GM23338 (cell line): ENCODE data around the gene LUC7L. TPM values are rescaled to one million over a fixed set of nuclear protein-coding genes. Genes with fewer than 3 reads are reported as not detected.

Source experiments
- ATAC-seq: fragments of 200-7000 bp; cut with Tn5 transposase; 3 replicates; pipeline ENCODE4 v1.9.1; 2020
- DNase-seq: peaks from one replicate; pipeline ENCODE4 v3.0.0-alpha.2; 2015; ENCODE audit warnings: low spot score
- H2AFZ ChIP-seq: fragments of 200-600 bp; sonication (generic); 2 replicates; pipeline ENCODE4 v1.8.0; 2016; ENCODE audit warnings: antibody characterized with exemption, mild to moderate bottlenecking, moderate library complexity
- H3F3A ChIP-seq: fragments of 200-600 bp; sonication (generic); replicated peaks from 2 replicates; pipeline ENCODE4 v1.8.0; 2017; ENCODE audit warnings: antibody characterized with exemption, mixed run types, low read depth
- H3K27ac ChIP-seq: fragments of 200-600 bp; sonication (generic); 2 replicates; pipeline ENCODE4 v1.6.1; 2016; ENCODE audit warnings: low read depth
- H3K27me3 ChIP-seq: fragments of 200-600 bp; sonication (generic); 2 replicates; pipeline ENCODE4 v1.8.0; 2016; ENCODE audit warnings: mild to moderate bottlenecking, mixed run types, moderate library complexity; ENCODE audit not compliant: insufficient read depth
- H3K36me3 ChIP-seq: fragments of 200-600 bp; sonication (generic); 2 replicates; pipeline ENCODE4 v1.8.0; 2016; ENCODE audit warnings: mild to moderate bottlenecking; ENCODE audit not compliant: insufficient read depth
- H3K4me1 ChIP-seq: fragments of 200-600 bp; sonication (generic); 2 replicates; pipeline ENCODE4 v1.8.0; 2016; ENCODE audit warnings: mild to moderate bottlenecking, moderate library complexity; ENCODE audit not compliant: insufficient read depth
- H3K4me2 ChIP-seq: fragments of 200-600 bp; sonication (generic); 2 replicates; pipeline ENCODE4 v1.7.1; 2017; ENCODE audit warnings: mixed run types
- H3K4me3 ChIP-seq: fragments of 200-600 bp; sonication (generic); 2 replicates; pipeline ENCODE4 v1.6.1; 2016; ENCODE audit warnings: mixed run types
- H3K79me2 ChIP-seq: fragments of 200-600 bp; sonication (generic); replicated peaks from 2 replicates; pipeline ENCODE4 v1.8.0; 2017; ENCODE audit warnings: mild to moderate bottlenecking; ENCODE audit not compliant: insufficient read depth
- H3K9me2 ChIP-seq: fragments of 200-600 bp; sonication (generic); 2 replicates; pipeline ENCODE4 v1.8.0; 2017; ENCODE audit not compliant: insufficient read depth
- H4K20me1 ChIP-seq: fragments of 200-600 bp; sonication (generic); replicated peaks from 2 replicates; pipeline ENCODE4 v1.8.0; 2017; ENCODE audit warnings: mild to moderate bottlenecking; ENCODE audit not compliant: insufficient read depth
- H3K27ac Mint-ChIP-seq: 2 replicates; pipeline ENCODE4 v1.8.0; 2020; ENCODE audit warnings: inconsistent platforms, mild to moderate bottlenecking, moderate library complexity, mixed read lengths
- H3K27me3 Mint-ChIP-seq: 3 replicates; pipeline ENCODE4 v1.8.0; 2022; ENCODE audit warnings: low read depth, mild to moderate bottlenecking, moderate library complexity, mixed read lengths, inconsistent platforms; ENCODE audit not compliant: insufficient read depth, poor library complexity
- H3K36me3 Mint-ChIP-seq: 3 replicates; pipeline ENCODE4 v1.8.0; 2021; ENCODE audit warnings: low read depth, mild to moderate bottlenecking, inconsistent platforms, moderate library complexity, mixed read lengths
- H3K4me1 Mint-ChIP-seq: 3 replicates; pipeline ENCODE4 v1.8.0; 2020; ENCODE audit warnings: mild to moderate bottlenecking, inconsistent platforms, mixed read lengths
- H3K4me3 Mint-ChIP-seq: 3 replicates; pipeline ENCODE4 v1.8.0; 2021; ENCODE audit warnings: moderate library complexity, mild to moderate bottlenecking, inconsistent platforms, mixed read lengths
- H3K9me3 Mint-ChIP-seq: 3 replicates; pipeline ENCODE4 v1.8.0; 2020; ENCODE audit warnings: moderate library complexity, mild to moderate bottlenecking, inconsistent platforms, mixed read lengths
- ETS1 ChIP-seq: IDR thresholded peaks from 2 replicates; pipeline ENCODE4 v1.6.1; 2016; ENCODE audit warnings: antibody characterized with exemption
- EZH2 ChIP-seq: fragments of 200-600 bp; sonication (generic); IDR thresholded peaks from one replicate; pipeline ENCODE4 v1.8.0; 2017; ENCODE audit warnings: antibody characterized with exemption, mild to moderate bottlenecking, low read depth; ENCODE audit not compliant: unreplicated experiment
- EZH2phosphoT487 ChIP-seq: fragments of 200-600 bp; sonication (generic); IDR thresholded peaks from one replicate; pipeline ENCODE4 v1.8.1; 2018; ENCODE audit warnings: antibody characterized with exemption; ENCODE audit not compliant: unreplicated experiment
- NANOG ChIP-seq: IDR thresholded peaks from 2 replicates; pipeline ENCODE4 v1.6.1; 2016; ENCODE audit warnings: antibody characterized with exemption, borderline replicate concordance
- POLR2AphosphoS5 ChIP-seq: IDR thresholded peaks from 2 replicates; pipeline ENCODE4 v1.6.1; 2016; ENCODE audit warnings: antibody characterized with exemption, low read depth
- REST ChIP-seq: IDR thresholded peaks from one replicate; pipeline ENCODE4 v1.6.1; 2018; ENCODE audit warnings: antibody characterized with exemption; ENCODE audit not compliant: unreplicated experiment
- STAT1 ChIP-seq: IDR thresholded peaks from one replicate; pipeline ENCODE4 v1.6.1; 2016; ENCODE audit warnings: antibody characterized with exemption; ENCODE audit not compliant: unreplicated experiment
- ZNF114 ChIP-seq: fragments of 250-450 bp; sonication (Bioruptor Pico); IDR thresholded peaks from 2 replicates; pipeline ENCODE4 v1.5.0; 2020; ENCODE audit warnings: mild to moderate bottlenecking, moderate library complexity
- ZNF331 ChIP-seq: fragments of 250-450 bp; sonication (Bioruptor Pico); IDR thresholded peaks from 2 replicates; pipeline ENCODE4 v1.5.0; 2020; ENCODE audit warnings: low read depth, mild to moderate bottlenecking, moderate library complexity
- ZNF462 ChIP-seq: fragments of 250-450 bp; sonication (Bioruptor Pico); IDR thresholded peaks from 2 replicates; pipeline ENCODE4 v1.5.0; 2020; ENCODE audit warnings: mild to moderate bottlenecking, moderate library complexity
- polyA plus RNA-seq: library from polyadenylated mRNA; unstranded; fragments of >200 nt; fragmentation: Nextera tagmentation; extraction: Ambion mirVana; gene quantifications from 2 replicates; pipeline ENCODE4 v1.2.1, GENCODE V29; 2016
- total RNA-seq: library from RNA; depleted of rRNA; stranded (reverse); fragments of >200 nt; shearing (Covaris generic); gene quantifications from 2 replicates; pipeline ENCODE4 v1.2.3, GENCODE V29; 2014
- TF ChIP-seq, protein P1 (sequence below), 2 experiments: fragments of 200-600 bp in 1 of 2; sonication (generic) in 1 of 2; conservative IDR thresholded peaks; 2 replicates each; pipeline versions ENCODE4 v1.5.1 to v1.6.1; 2016 to 2017; ENCODE audit warnings: antibody characterized with exemption in 2 of 2, low read depth in 2 of 2, mild to moderate bottlenecking in 2 of 2, moderate library complexity in 1 of 2

Gene LUC7L
- total and polyA plus RNA-seq, 2 experiments from 2014 or later, result 114 to 151 TPM

DNA sequence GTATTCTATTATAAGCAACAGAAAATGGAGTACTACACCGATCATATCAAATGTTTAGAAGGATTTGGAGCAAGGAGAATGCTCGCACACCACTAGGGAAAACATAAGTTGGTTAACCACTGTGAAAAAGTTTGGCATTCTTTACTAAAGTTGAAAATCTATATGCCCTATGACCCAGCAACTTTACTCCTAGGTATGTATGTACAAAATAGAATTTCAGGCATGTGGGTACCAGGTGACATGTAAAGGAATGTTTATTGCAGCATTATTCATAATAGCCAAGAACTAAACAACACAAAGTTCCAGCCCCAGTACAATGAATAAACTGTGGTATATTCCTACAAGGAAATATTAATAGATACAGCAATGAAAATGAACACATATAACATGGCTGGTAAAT lies 82.6 kb downstream of the LUC7L start:
- no peaks in the 10 kb centered on the region for H3K9me2 ChIP-seq
- Mint-ChIP-seq H3K9me3 (no peaks in the 10 kb centered on the region; the same call in 2 of the 3 replicates), H3K27me3 (peaks cover 11% of the 10 kb centered on the region), H3K36me3 (no peaks in the 10 kb centered on the region; the same call in 2 of the 3 replicates), H3K4me1 (no peaks in the 10 kb centered on the region), H3K27ac (no peak overlapping the region), H3K4me3 (no peak overlapping the region)
- no peak for TF ChIP-seq ZNF114 (CRISPR knock-in tag)
- no peak for TF ChIP-seq POLR2AphosphoS5
- no peak for TF ChIP-seq EZH2phosphoT487
- TF ChIP-seq ETS1, result no peak
- TF ChIP-seq, protein P1, sequence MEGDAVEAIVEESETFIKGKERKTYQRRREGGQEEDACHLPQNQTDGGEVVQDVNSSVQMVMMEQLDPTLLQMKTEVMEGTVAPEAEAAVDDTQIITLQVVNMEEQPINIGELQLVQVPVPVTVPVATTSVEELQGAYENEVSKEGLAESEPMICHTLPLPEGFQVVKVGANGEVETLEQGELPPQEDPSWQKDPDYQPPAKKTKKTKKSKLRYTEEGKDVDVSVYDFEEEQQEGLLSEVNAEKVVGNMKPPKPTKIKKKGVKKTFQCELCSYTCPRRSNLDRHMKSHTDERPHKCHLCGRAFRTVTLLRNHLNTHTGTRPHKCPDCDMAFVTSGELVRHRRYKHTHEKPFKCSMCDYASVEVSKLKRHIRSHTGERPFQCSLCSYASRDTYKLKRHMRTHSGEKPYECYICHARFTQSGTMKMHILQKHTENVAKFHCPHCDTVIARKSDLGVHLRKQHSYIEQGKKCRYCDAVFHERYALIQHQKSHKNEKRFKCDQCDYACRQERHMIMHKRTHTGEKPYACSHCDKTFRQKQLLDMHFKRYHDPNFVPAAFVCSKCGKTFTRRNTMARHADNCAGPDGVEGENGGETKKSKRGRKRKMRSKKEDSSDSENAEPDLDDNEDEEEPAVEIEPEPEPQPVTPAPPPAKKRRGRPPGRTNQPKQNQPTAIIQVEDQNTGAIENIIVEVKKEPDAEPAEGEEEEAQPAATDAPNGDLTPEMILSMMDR (conservative IDR thresholded peaks at IDR 0.05; ENCODE audit: low read depth in 2 of 2), result no peak
- no peak for TF ChIP-seq STAT1
- TF ChIP-seq ZNF331, result no peak
- TF ChIP-seq ZNF462 (CRISPR knock-in tag), result no peak
- no peak for TF ChIP-seq EZH2
- no peak for TF ChIP-seq NANOG
- no peak for TF ChIP-seq REST
- H3K27me3 ChIP-seq, result peaks cover 18% of the 10 kb centered on the region; the same call in 1 of the 2 replicates
- no peaks in the 10 kb centered on the region for H3K4me1 ChIP-seq
- H4K20me1 ChIP-seq, result no peaks in the 10 kb centered on the region
- H2AFZ ChIP-seq, result no peak overlapping the region
- H3K36me3 ChIP-seq, result no peaks in the 10 kb centered on the region
- no peak overlapping the region for H3K4me3 ChIP-seq
- no peaks in the 10 kb centered on the region for H3K79me2 ChIP-seq
- ATAC-seq (no peak), DNase-seq (no peak)
- no peak overlapping the region for H3K27ac ChIP-seq
- H3F3A ChIP-seq, result no peaks in the 10 kb centered on the region
- no peak overlapping the region for H3K4me2 ChIP-seq
